CD14-positive monocyte (primary cell): ENCODE measurements around the gene NKX2-2. TPM values are rescaled to one million over a fixed set of nuclear protein-coding genes. Genes with fewer than 3 reads are reported as not detected.

Experiments used
- DNase-seq, 3 donors: peaks; one replicate each; pipeline ENCODE4 v3.0.0-alpha.2; 2011 to 2022
- H2AFZ ChIP-seq: 2 replicates; pipeline ENCODE4 v1.6.0; 2012; ENCODE audit warnings: mild to moderate bottlenecking, low read depth, low read length, inconsistent platforms; ENCODE audit not compliant: insufficient read depth, poor library complexity, severe bottlenecking
- H3K27ac ChIP-seq, 2 donors: 1 replicate in 1 of 2; 2 replicates in 1 of 2; pipeline ENCODE4 v1.5.1; 2012 to 2013; ENCODE audit warnings: low read length in 2 of 2, control low read depth in 1 of 2, inconsistent platforms in 1 of 2, low read depth in 1 of 2, mild to moderate bottlenecking in 1 of 2
- H3K27me3 ChIP-seq, 2 donors: one replicate each; pipeline versions ENCODE4 v1.6.0 to v1.6.1; 2011 to 2013; ENCODE audit warnings: low read length in 2 of 2; ENCODE audit not compliant: control insufficient read depth in 2 of 2, insufficient read depth in 2 of 2
- H3K36me3 ChIP-seq, 2 donors: replicated peaks in 1 of 2; 1 replicate in 1 of 2; 2 replicates in 1 of 2; pipeline versions ENCODE4 v1.5.1 to v1.6.1; 2012 to 2013; ENCODE audit warnings: low read length in 2 of 2, control low read depth in 1 of 2, inconsistent platforms in 1 of 2, mild to moderate bottlenecking in 1 of 2; ENCODE audit not compliant: insufficient read depth in 2 of 2, control insufficient read depth in 1 of 2
- H3K4me1 ChIP-seq, 2 donors: 1 replicate in 1 of 2; 2 replicates in 1 of 2; pipeline versions ENCODE4 v1.5.1 to v1.6.1; 2012 to 2013; ENCODE audit warnings: low read length in 2 of 2, control low read depth in 1 of 2, inconsistent platforms in 1 of 2, mild to moderate bottlenecking in 1 of 2, moderate library complexity in 1 of 2; ENCODE audit not compliant: insufficient read depth in 2 of 2, control insufficient read depth in 1 of 2
- H3K4me2 ChIP-seq: replicated peaks from 2 replicates; pipeline ENCODE3; 2012; ENCODE audit warnings: low read length, moderate library complexity, mild to moderate bottlenecking; ENCODE audit not compliant: poor library complexity, severe bottlenecking; ENCODE audit errors: extremely low read depth
- H3K4me3 ChIP-seq, 3 experiments: fragments of 200-600 bp in 1 of 3; sonication (generic) in 1 of 3; replicated peaks in 1 of 3; 1 replicate in 2 of 3; 2 replicates in 1 of 3; pipeline ENCODE4 v1.5.1; 2011 to 2013; ENCODE audit warnings: low read length in 3 of 3, mild to moderate bottlenecking in 3 of 3, control low read depth in 2 of 3, low read depth in 2 of 3, inconsistent platforms in 1 of 3, moderate library complexity in 1 of 3
- H3K79me2 ChIP-seq: 2 replicates; pipeline ENCODE4 v1.6.0; 2012; ENCODE audit warnings: mild to moderate bottlenecking, control low read depth, inconsistent platforms, low read length, moderate library complexity; ENCODE audit not compliant: insufficient read depth
- H3K9ac ChIP-seq: 2 replicates; pipeline ENCODE4 v1.6.0; 2017; ENCODE audit warnings: low read length, mild to moderate bottlenecking; ENCODE audit not compliant: insufficient read depth, poor library complexity, severe bottlenecking
- H3K9me3 ChIP-seq, 2 donors: replicated peaks in 1 of 2; 1 replicate in 1 of 2; 2 replicates in 1 of 2; pipeline versions ENCODE4 v1.5.1 to v1.6.1; 2012 to 2013; ENCODE audit warnings: low read length in 2 of 2, control low read depth in 1 of 2; ENCODE audit not compliant: control insufficient read depth in 1 of 2, insufficient read depth in 1 of 2
- H4K20me1 ChIP-seq: 2 replicates; pipeline ENCODE4 v1.6.0; 2012; ENCODE audit warnings: mild to moderate bottlenecking, low read length, control low read depth, moderate library complexity; ENCODE audit not compliant: insufficient read depth
- H3K27ac Mint-ChIP-seq, 7 donors: one replicate each; pipeline ENCODE4 v1.8.0; 2020; ENCODE audit warnings: mild to moderate bottlenecking in 7 of 7, mixed read lengths in 7 of 7, moderate library complexity in 6 of 7, inconsistent platforms in 2 of 7
- H3K27me3 Mint-ChIP-seq, 3 donors: one replicate each; pipeline ENCODE4 v1.8.0; 2021 to 2022; ENCODE audit warnings: low read depth in 3 of 3, mild to moderate bottlenecking in 3 of 3, mixed read lengths in 3 of 3, moderate library complexity in 3 of 3, inconsistent platforms in 1 of 3
- H3K36me3 Mint-ChIP-seq, 2 donors: one replicate each; pipeline ENCODE4 v1.8.0; 2020; ENCODE audit warnings: mixed read lengths in 2 of 2, inconsistent platforms in 1 of 2, mild to moderate bottlenecking in 1 of 2
- H3K4me1 Mint-ChIP-seq: one replicate; pipeline ENCODE4 v1.8.0; 2020; ENCODE audit warnings: mild to moderate bottlenecking, mixed read lengths
- H3K4me3 Mint-ChIP-seq, 2 donors: one replicate each; pipeline ENCODE4 v1.8.0; 2020; ENCODE audit warnings: mild to moderate bottlenecking in 2 of 2, mixed read lengths in 2 of 2, moderate library complexity in 1 of 2
- H3K9me3 Mint-ChIP-seq, 7 donors: one replicate each; pipeline ENCODE4 v1.8.0; 2020 to 2022; ENCODE audit warnings: mixed read lengths in 7 of 7, mild to moderate bottlenecking in 6 of 7, moderate library complexity in 6 of 7, inconsistent platforms in 2 of 7
- WGBS: methylation state at CpG from one replicate; pipeline ENCODE4 v1.1.5; 2013; ENCODE audit warnings: missing lambda C conversion rate; ENCODE audit not compliant: insufficient coverage; 5-methylcytosine and 5-hydroxymethylcytosine counted together
- intact Hi-C, 2 donors: fragments of 100-400 bp; cut with micrococcal nuclease; formaldehyde crosslinking; loops; one replicate each; pipeline versions ENCODE4 v1.15.0 to v1.15.1; 2023
- polyA plus RNA-seq, 3 donors: library from polyadenylated mRNA; depleted of rRNA in 1 of 3; unstranded in 2 of 3; stranded (reverse) in 1 of 3; fragments of 300-500 nt in 2 of 3; fragments of >200 nt in 1 of 3; fragmentation: Illumina TruSeq in 2 of 3; gene quantifications; 1 replicate in 2 of 3; 2 replicates in 1 of 3; pipeline ENCODE4 v1.2.3, GENCODE V29; 2012 to 2021
- TF ChIP-seq, protein P1 (sequence below): fragments of 200-600 bp; IDR thresholded peaks from one replicate; pipeline ENCODE4 v1.8.0; 2022; ENCODE audit warnings: antibody characterized with exemption, mild to moderate bottlenecking

NKX2-2 gene
- polyA plus RNA-seq, 3 donors: not detected

DNA sequence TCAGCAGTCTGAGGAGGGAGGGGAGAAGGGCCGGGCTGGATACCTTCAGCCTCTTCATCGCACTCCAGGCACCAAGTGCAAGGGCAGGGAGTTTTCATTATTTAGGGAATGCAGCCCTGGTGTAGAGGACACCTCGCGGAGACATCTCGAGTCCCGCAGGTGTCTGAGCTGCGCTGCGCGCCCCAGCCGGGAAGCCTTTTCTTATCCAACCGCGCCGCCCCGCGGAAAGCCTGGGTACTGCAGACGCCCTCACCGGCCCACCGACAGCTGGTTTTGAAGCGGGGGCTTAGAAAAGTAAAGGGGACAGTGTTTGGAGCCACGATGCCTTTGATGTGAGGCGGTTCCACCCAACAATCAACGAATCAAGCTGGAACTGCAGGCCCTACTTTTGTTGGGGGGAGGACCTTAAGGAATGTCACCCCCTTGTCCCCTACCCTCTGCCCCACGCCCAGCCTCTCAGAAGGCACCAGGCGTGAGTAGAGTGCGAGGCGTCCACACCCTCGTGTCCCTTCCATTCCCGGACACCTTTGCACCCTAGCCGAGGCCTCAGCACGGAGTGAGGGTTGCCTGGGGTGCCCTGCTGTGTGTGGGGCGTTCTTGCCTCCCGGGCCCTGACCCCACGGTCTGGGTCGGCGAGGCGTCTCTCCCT is 8.6 kb downstream of the NKX2-2 start:
- H3K27me3 ChIP-seq: peaks cover 46 to 65% of the 10 kb centered on the region in 2 donors
- no peak overlapping the region for H3K27ac ChIP-seq
- H3K4me3 Mint-ChIP-seq: peak overlapping the region in 1 of 2 donors; percentile 71
- DNase-seq: peak; percentile 18 to 35 (median 35)
- intact Hi-C loops: loop anchor here in 1 of 2 donors (2.0 to 10.0 kb wide), 3 partner anchors 110 to 668 kb away; partner anchors contain the start of gene NKX2-4
- no peak overlapping the region for H3K9ac ChIP-seq
- H4K20me1 ChIP-seq: no peaks in the 10 kb centered on the region
- H3K4me1 ChIP-seq: peaks cover 19 to 21% of the 10 kb centered on the region in 2 donors
- H3K9me3 Mint-ChIP-seq: peaks cover 0 to 22% (median 8%) of the 10 kb centered on the region in 7 donors
- TF ChIP-seq, protein P1, sequence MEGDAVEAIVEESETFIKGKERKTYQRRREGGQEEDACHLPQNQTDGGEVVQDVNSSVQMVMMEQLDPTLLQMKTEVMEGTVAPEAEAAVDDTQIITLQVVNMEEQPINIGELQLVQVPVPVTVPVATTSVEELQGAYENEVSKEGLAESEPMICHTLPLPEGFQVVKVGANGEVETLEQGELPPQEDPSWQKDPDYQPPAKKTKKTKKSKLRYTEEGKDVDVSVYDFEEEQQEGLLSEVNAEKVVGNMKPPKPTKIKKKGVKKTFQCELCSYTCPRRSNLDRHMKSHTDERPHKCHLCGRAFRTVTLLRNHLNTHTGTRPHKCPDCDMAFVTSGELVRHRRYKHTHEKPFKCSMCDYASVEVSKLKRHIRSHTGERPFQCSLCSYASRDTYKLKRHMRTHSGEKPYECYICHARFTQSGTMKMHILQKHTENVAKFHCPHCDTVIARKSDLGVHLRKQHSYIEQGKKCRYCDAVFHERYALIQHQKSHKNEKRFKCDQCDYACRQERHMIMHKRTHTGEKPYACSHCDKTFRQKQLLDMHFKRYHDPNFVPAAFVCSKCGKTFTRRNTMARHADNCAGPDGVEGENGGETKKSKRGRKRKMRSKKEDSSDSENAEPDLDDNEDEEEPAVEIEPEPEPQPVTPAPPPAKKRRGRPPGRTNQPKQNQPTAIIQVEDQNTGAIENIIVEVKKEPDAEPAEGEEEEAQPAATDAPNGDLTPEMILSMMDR: peak; percentile 98
- peaks cover 0 to 2% of the 10 kb centered on the region in 2 donors for H3K36me3 Mint-ChIP-seq
- H3K4me2 ChIP-seq: peak overlapping the region; percentile 72
- no peaks in the 10 kb centered on the region for H3K36me3 ChIP-seq
- peak overlapping the region in 1 of 3 experiments; percentile 66 for H3K4me3 ChIP-seq
- H3K4me1 Mint-ChIP-seq: peaks cover 28% of the 10 kb centered on the region
- no peak overlapping the region for H3K27ac Mint-ChIP-seq
- H2AFZ ChIP-seq: no peak overlapping the region
- no peaks in the 10 kb centered on the region for H3K79me2 ChIP-seq
- 4% methylated on average over 15 of the region's 36 CpGs for WGBS
- peaks cover 63 to 84% (median 74%) of the 10 kb centered on the region in 3 donors for H3K27me3 Mint-ChIP-seq
- H3K9me3 ChIP-seq: peaks cover 4 to 32% of the 10 kb centered on the region in 2 donors

DNA sequence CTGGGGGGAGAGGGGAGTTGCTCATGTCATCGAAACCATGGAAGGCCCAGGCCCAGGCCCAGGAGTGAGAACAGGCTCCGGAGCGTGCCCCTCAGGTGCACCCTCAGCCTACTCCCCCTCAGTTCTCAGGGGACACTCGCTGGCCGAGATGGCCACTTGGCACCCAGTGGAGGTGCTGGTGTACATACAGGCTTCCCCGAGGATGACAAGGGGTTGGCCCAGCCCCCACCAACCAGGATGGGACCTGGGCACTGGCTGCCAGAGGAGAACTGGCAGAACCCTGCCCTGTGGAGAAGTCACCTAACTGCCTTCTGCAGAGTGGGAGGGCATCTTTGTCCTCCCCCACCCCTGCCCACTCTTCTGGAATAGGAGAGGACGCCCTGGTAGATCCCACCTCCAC is 9.5 kb downstream of the NKX2-2 start:
- H3K36me3 ChIP-seq: no peaks in the 10 kb centered on the region
- H3K79me2 ChIP-seq: no peaks in the 10 kb centered on the region
- Mint-ChIP-seq H3K27ac (no peak overlapping the region), H3K36me3 (peaks cover 0 to 2% of the 10 kb centered on the region in 2 donors), H3K4me1 (peaks cover 19% of the 10 kb centered on the region), H3K9me3 (peaks cover 0 to 22% (median 7%) of the 10 kb centered on the region in 7 donors), H3K27me3 (peaks cover 56 to 81% (median 67%) of the 10 kb centered on the region in 3 donors), H3K4me3 (peak overlapping the region in 1 of 2 donors; percentile 71)
- no peak overlapping the region for H2AFZ ChIP-seq
- no peak overlapping the region for H3K27ac ChIP-seq
- 71% methylated on average over 3 of the region's 7 CpGs for WGBS
- no peak overlapping the region for H3K4me2 ChIP-seq
- H3K27me3 ChIP-seq: peaks cover 38 to 56% of the 10 kb centered on the region in 2 donors
- TF ChIP-seq, protein P1: no peak
- no peak overlapping the region for H3K9ac ChIP-seq
- intact Hi-C loops: loop anchor here (2.0 to 10.0 kb wide), 3 partner anchors 110 to 642 kb away; partner anchors contain the start of gene NKX2-4 (in 1 of the 2)
- H4K20me1 ChIP-seq: no peaks in the 10 kb centered on the region
- peaks cover 4 to 23% of the 10 kb centered on the region in 2 donors for H3K9me3 ChIP-seq
- no peak for DNase-seq
- no peak overlapping the region for H3K4me3 ChIP-seq
- H3K4me1 ChIP-seq: peaks cover 13 to 15% of the 10 kb centered on the region in 2 donors
